Natural killer cell (primary cell): ENCODE measurements around the gene YOD1. TPM values are rescaled to one million over a fixed set of nuclear protein-coding genes. Genes with fewer than 3 reads are reported as not detected.

Experiments
- ATAC-seq, 3 donors: fragments of 150-1000 bp in 2 of 3; fragments of 200-7000 bp in 1 of 3; cut with Tn5 transposase; 1 replicate in 1 of 3; 2 replicates in 2 of 3; pipeline ENCODE4 v1.10.0; 2021; ENCODE audit warnings: mild to moderate bottlenecking in 2 of 3, moderate library complexity in 2 of 3
- DNase-seq, 2 donors: peaks; one replicate each; pipeline versions ENCODE4 v3.0.0 to v3.0.0-alpha.2; 2013 to 2021; ENCODE audit warnings: mixed read lengths in 1 of 2
- H3K27ac ChIP-seq: one replicate; pipeline ENCODE4 v1.5.1; 2013; ENCODE audit warnings: mild to moderate bottlenecking, low read length
- H3K27me3 ChIP-seq: one replicate; pipeline ENCODE4 v1.6.1; 2013; ENCODE audit warnings: low read length; ENCODE audit not compliant: control insufficient read depth, insufficient read depth
- H3K36me3 ChIP-seq: one replicate; pipeline ENCODE4 v1.6.1; 2013; ENCODE audit warnings: low read length; ENCODE audit not compliant: control insufficient read depth, insufficient read depth
- H3K4me1 ChIP-seq: one replicate; pipeline ENCODE4 v1.6.1; 2013; ENCODE audit warnings: low read length; ENCODE audit not compliant: control insufficient read depth, insufficient read depth
- H3K4me3 ChIP-seq: one replicate; pipeline ENCODE4 v1.5.1; 2013; ENCODE audit warnings: low read length
- H3K9me3 ChIP-seq: one replicate; pipeline ENCODE4 v1.6.1; 2013; ENCODE audit warnings: low read length; ENCODE audit not compliant: control insufficient read depth, insufficient read depth
- H3K27ac Mint-ChIP-seq, 2 donors: one replicate each; pipeline ENCODE4 v1.8.0; 2022; ENCODE audit warnings: mild to moderate bottlenecking in 2 of 2, mixed read lengths in 2 of 2, moderate library complexity in 1 of 2
- H3K27me3 Mint-ChIP-seq, 2 donors: one replicate each; pipeline ENCODE4 v1.8.0; 2022; ENCODE audit warnings: low read depth in 2 of 2, mixed read lengths in 2 of 2
- H3K36me3 Mint-ChIP-seq: one replicate; pipeline ENCODE4 v1.8.0; 2022; ENCODE audit warnings: mixed read lengths
- H3K4me1 Mint-ChIP-seq, 2 donors: one replicate each; pipeline ENCODE4 v1.8.0; 2022; ENCODE audit warnings: mixed read lengths in 2 of 2
- H3K4me3 Mint-ChIP-seq: one replicate; pipeline ENCODE4 v1.8.0; 2022; ENCODE audit warnings: mild to moderate bottlenecking, moderate library complexity, mixed read lengths
- H3K9me3 Mint-ChIP-seq, 2 donors: one replicate each; pipeline ENCODE4 v1.8.0; 2022; ENCODE audit warnings: mixed read lengths in 2 of 2
- CTCF ChIP-seq: fragments of 200-600 bp; IDR thresholded peaks from one replicate; pipeline ENCODE4 v1.8.0; 2022; ENCODE audit warnings: antibody characterized with exemption
- WGBS: methylation state at CpG from one replicate; pipeline ENCODE4 v1.1.7; 2013; ENCODE audit warnings: missing lambda C conversion rate; ENCODE audit not compliant: insufficient coverage; 5-methylcytosine and 5-hydroxymethylcytosine counted together
- intact Hi-C: fragments of 100-400 bp; cut with micrococcal nuclease; formaldehyde crosslinking; loops from one replicate; pipeline ENCODE4 v1.14.2; 2022
- total RNA-seq, 4 donors: library from RNA; stranded (reverse); fragments of 120-200 nt in 1 of 4; gene quantifications; one replicate each; pipeline versions ENCODE4 v1.2.3 to v1.2.4, GENCODE V29; 2013 to 2022

Gene YOD1
- total RNA-seq, 3 donors from 2014 or later (not counting 1 experiment from before 2014, with no cell fraction given) = 20.6 to 22.8 (median 21.2) TPM

DNA sequence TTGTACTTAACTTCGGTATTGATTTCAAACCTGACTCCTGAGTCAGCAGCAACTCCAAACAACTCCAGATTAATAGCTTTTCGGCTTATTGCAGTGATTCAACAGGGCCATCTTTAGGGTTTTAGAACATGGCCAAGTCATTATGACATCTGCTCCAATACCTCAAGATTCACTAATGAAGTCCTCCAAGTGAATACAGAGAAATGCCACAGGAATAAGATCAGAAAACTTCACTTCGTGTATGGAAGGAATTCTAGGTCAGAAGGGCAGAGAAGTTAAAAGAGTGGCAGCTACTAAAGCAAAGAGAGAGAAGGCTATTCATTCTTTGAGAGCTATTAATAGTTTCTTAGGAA is 10.9 kb downstream of the YOD1 start:
- intact Hi-C loops = no loop called here
- ATAC-seq (no peak), DNase-seq (no peak)
- Mint-ChIP-seq H3K4me3 (no peak overlapping the region), H3K27me3 (peaks cover 0 to 2% of the 10 kb centered on the region in 2 donors), H3K27ac (no peak overlapping the region), H3K9me3 (no peaks in the 10 kb centered on the region), H3K4me1 (peaks cover 13 to 20% of the 10 kb centered on the region in 2 donors), H3K36me3 (no peaks in the 10 kb centered on the region)
- peaks cover 6% of the 10 kb centered on the region for H3K27me3 ChIP-seq
- 96% methylated on average over 3 of the region's 3 CpGs for WGBS
- TF ChIP-seq CTCF = no peak
- peaks cover 7% of the 10 kb centered on the region for H3K36me3 ChIP-seq
- H3K4me1 ChIP-seq = no peaks in the 10 kb centered on the region
- no peak overlapping the region for H3K4me3 ChIP-seq
- no peaks in the 10 kb centered on the region for H3K9me3 ChIP-seq
- H3K27ac ChIP-seq = no peak overlapping the region

- H3K36me3 Mint-ChIP-seq = no peaks in the 10 kb centered on the region
- TF ChIP-seq CTCF = no peak
- H3K27me3 Mint-ChIP-seq = peaks cover 0 to 4% of the 10 kb centered on the region in 2 donors
- no peaks in the 10 kb centered on the region for H3K9me3 Mint-ChIP-seq
- DNase-seq (no peak), ATAC-seq (no peak)
- Histone ChIP-seq H3K27me3 (peaks cover 6% of the 10 kb centered on the region), H3K4me1 (no peaks in the 10 kb centered on the region), H3K36me3 (peaks cover 5% of the 10 kb centered on the region), H3K4me3 (no peak overlapping the region), H3K9me3 (no peaks in the 10 kb centered on the region), H3K27ac (no peak overlapping the region)
- no peak overlapping the region for H3K27ac Mint-ChIP-seq
- intact Hi-C loops = no loop called here
- H3K4me3 Mint-ChIP-seq = no peak overlapping the region
- peaks cover 9 to 16% of the 10 kb centered on the region in 2 donors for H3K4me1 Mint-ChIP-seq
- 100% methylated on average over 3 of the region's 4 CpGs for WGBS
Measured at GRCh38 chr1:207039380-207040180, 11.4 kb downstream of the YOD1 start.

- no peak for DNase-seq
- H3K9me3 Mint-ChIP-seq = no peaks in the 10 kb centered on the region
- H3K27me3 Mint-ChIP-seq = peaks cover 9 to 16% of the 10 kb centered on the region in 2 donors
- H3K4me1 ChIP-seq = no peaks in the 10 kb centered on the region
- H3K27me3 ChIP-seq = peaks cover 13% of the 10 kb centered on the region
- no peaks in the 10 kb centered on the region for H3K4me1 Mint-ChIP-seq
- no peaks in the 10 kb centered on the region for H3K9me3 ChIP-seq
- no peak for ATAC-seq
- H3K4me3 ChIP-seq = no peak overlapping the region
- no peak overlapping the region for H3K27ac Mint-ChIP-seq
- no peaks in the 10 kb centered on the region for H3K36me3 ChIP-seq
- no CpG with 5 or more reads among the region's 1 CpG for WGBS
- intact Hi-C loops = no loop called here
- H3K36me3 Mint-ChIP-seq = no peaks in the 10 kb centered on the region
- H3K27ac ChIP-seq = no peak overlapping the region
- H3K4me3 Mint-ChIP-seq = no peak overlapping the region
- no peak for TF ChIP-seq CTCF
Measured at GRCh38 chr1:207036865-207037264, 14.1 kb downstream of the YOD1 start.
